Gastrocnemius medialis (tissue), 4 donors: ENCODE results near the gene TMEM116.

Experiments
- CTCF ChIP-seq, 5 experiments: fragments of 450-650 bp in 3 of 5; fragments of 200-600 bp in 2 of 5; sonication (generic) in 2 of 5; IDR thresholded peaks in 4 of 5; conservative IDR thresholded peaks in 1 of 5; 1 replicate in 4 of 5; 2 replicates in 1 of 5; pipeline ENCODE4 v1.5.1; 2016 to 2019; ENCODE audit warnings: antibody characterized with exemption in 5 of 5, mild to moderate bottlenecking in 3 of 5, moderate library complexity in 3 of 5
- POLR2A ChIP-seq, 2 donors: fragments of 450-650 bp; IDR thresholded peaks; one replicate each; pipeline ENCODE4 v1.6.1; 2017; ENCODE audit warnings: antibody characterized with exemption in 2 of 2, mild to moderate bottlenecking in 2 of 2, moderate library complexity in 2 of 2

- no peak for TF ChIP-seq CTCF (IDR thresholded peaks at IDR 0.05 in 4 of 5, conservative IDR thresholded peaks at IDR 0.05 in 1 of 5)
- TF ChIP-seq POLR2A (IDR thresholded peaks at IDR 0.05): no peak
Observed at GRCh38 chr12:111997300-111997699, 15.7 kb downstream of the TMEM116 start.
